RWPE1 (cell line): ENCODE measurements around the gene EPHB1.

Experiments
- CTCF ChIA-PET: fragments of 350-600 bp; sonication (Branson Sonifier 250); formaldehyde crosslinking; extraction: SDS; loops from one replicate; lab custom pipeline; 2021; lab: Yijun Ruan, JAX
- POLR2A ChIA-PET: fragments of 400-600 bp; formaldehyde crosslinking; extraction: SDS; loops from one replicate; lab custom pipeline; 2020; ENCODE audit warnings: antibody characterized with exemption; ENCODE audit not compliant: low non-redundant PET; lab: Yijun Ruan, JAX
- DNase-seq: peaks from one replicate; pipeline ENCODE4 v3.0.0; 2012; ENCODE audit warnings: low spot score
- H3K27ac ChIP-seq: fragments of 450-650 bp; 2 replicates; pipeline ENCODE4 v1.5.1; 2017
- CTCF ChIP-seq: fragments of 450-650 bp; conservative IDR thresholded peaks from 2 replicates; pipeline ENCODE4 v1.5.1; 2017; ENCODE audit warnings: low read depth, mild to moderate bottlenecking

EPHB1 gene

GRCh38 chr3:134820994-134821393 is 25.9 kb downstream of the EPHB1 start:
- no peak for TF ChIP-seq CTCF
- POLR2A ChIA-PET, result no interaction called here

GRCh38 chr3:134822090-134822489 is 27.0 kb downstream of the EPHB1 start:
- ChIA-PET CTCF (interaction anchor here (0.8 kb wide), 1 partner anchor 978 kb away, joined by 3 read pairs; no protein-coding TSS in a partner anchor), POLR2A (no interaction called here)
- TF ChIP-seq CTCF, result no peak
- DNase-seq, result no peak
- H3K27ac ChIP-seq, result no peak overlapping the region

More at GRCh38 chr3:134820994-134821393, 25.9 kb downstream of the EPHB1 start:
- CTCF ChIA-PET, result no interaction called here
- DNase-seq, result no peak
- no peak overlapping the region for H3K27ac ChIP-seq

- no peak for TF ChIP-seq CTCF
- no peak for DNase-seq
- H3K27ac ChIP-seq, result no peak overlapping the region
- ChIA-PET CTCF (no interaction called here), POLR2A (no interaction called here)
Observed at GRCh38 chr3:134823679-134824078, 28.6 kb downstream of the EPHB1 start.

GRCh38 chr3:134824791-134825190 is 29.7 kb downstream of the EPHB1 start:
- TF ChIP-seq CTCF, result no peak
- CTCF ChIA-PET, result no interaction called here
- no peak overlapping the region for H3K27ac ChIP-seq
- no peak for DNase-seq
- POLR2A ChIA-PET, result no interaction called here

- no peak for TF ChIP-seq CTCF
- no peak overlapping the region for H3K27ac ChIP-seq
- CTCF ChIA-PET, result no interaction called here
- no peak for DNase-seq
- POLR2A ChIA-PET, result no interaction called here
Observed at GRCh38 chr3:134827213-134827612, 32.2 kb downstream of the EPHB1 start.

GRCh38 chr3:134829721-134830120 is 34.7 kb downstream of the EPHB1 start:
- no peak overlapping the region for H3K27ac ChIP-seq
- POLR2A ChIA-PET, result interaction anchor here (0.5 kb wide), 1 partner anchor 445 kb away, joined by 3 read pairs; no protein-coding TSS in a partner anchor
- TF ChIP-seq CTCF, result no peak
- DNase-seq, result no peak
- CTCF ChIA-PET, result no interaction called here
